ENCODE measurements around the gene ENTPD8. TPM values are rescaled to one million over a fixed set of nuclear protein-coding genes. Genes with fewer than 3 reads are reported as not detected.
A peak's percentile ranks its signal among the peaks of the same experiment; 100 is the strongest.

The ENTPD8 gene
- total and polyA plus RNA-seq, 7 donors: 0.71 to 65.3 (median 38.4) TPM; not detected in 3

DNA sequence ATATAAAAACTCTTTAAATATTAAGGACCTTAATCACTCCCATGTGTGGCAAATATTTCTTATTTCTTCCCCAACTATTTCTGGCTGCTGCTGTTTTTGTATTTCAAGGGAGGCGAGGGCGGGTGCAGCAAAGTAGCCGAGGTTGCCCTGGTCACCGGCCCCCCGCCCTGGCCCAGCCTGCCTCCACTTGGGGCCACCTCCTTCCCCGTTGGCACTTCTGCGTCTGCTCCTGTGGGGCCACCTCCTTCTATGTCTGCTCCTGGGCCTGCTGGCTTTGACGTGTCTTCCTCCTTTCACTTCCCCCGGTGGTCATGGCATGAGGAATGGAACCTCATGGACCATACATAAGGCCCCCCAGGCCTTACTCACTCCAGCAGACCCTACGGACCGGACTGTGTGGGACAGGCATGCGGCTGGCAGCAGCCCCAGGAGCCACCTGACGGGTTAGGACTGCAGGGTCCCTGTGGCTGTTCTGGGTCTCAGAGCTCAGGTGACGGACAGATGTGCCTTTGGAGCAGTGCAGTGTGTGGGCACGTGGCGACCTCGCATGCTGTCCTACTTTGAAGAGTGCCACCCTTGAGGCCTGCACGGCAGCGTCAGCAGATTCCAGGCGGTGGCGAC lies 5.8 kb upstream of the ENTPD8 start:
- H3K4me1 ChIP-seq: peaks cover 0 to 9% (median 8%) of the 10 kb centered on the region in 4 donors
- H3K27me3 ChIP-seq: peaks cover 2 to 30% (median 9%) of the 10 kb centered on the region in 3 donors
- no peak overlapping the region for H3K27ac ChIP-seq
- intact Hi-C loops (cut with DNase I): no loop called here
- no peak overlapping the region for H3K4me3 ChIP-seq
- WGBS, 2 donors: 80 to 82% methylated on average over 21 of the region's 21 CpGs
- no peak for DNase-seq
- peaks cover 0 to 3% (median 0%) of the 10 kb centered on the region in 4 donors for H3K9me3 ChIP-seq
- peaks cover 0 to 13% (median 6%) of the 10 kb centered on the region in 4 donors for H3K36me3 ChIP-seq
- no peak for TF ChIP-seq POLR2A (IDR thresholded peaks at IDR 0.05)
- no peak for TF ChIP-seq POLR2AphosphoS5 (IDR thresholded peaks at IDR 0.05)
- TF ChIP-seq, protein P1, sequence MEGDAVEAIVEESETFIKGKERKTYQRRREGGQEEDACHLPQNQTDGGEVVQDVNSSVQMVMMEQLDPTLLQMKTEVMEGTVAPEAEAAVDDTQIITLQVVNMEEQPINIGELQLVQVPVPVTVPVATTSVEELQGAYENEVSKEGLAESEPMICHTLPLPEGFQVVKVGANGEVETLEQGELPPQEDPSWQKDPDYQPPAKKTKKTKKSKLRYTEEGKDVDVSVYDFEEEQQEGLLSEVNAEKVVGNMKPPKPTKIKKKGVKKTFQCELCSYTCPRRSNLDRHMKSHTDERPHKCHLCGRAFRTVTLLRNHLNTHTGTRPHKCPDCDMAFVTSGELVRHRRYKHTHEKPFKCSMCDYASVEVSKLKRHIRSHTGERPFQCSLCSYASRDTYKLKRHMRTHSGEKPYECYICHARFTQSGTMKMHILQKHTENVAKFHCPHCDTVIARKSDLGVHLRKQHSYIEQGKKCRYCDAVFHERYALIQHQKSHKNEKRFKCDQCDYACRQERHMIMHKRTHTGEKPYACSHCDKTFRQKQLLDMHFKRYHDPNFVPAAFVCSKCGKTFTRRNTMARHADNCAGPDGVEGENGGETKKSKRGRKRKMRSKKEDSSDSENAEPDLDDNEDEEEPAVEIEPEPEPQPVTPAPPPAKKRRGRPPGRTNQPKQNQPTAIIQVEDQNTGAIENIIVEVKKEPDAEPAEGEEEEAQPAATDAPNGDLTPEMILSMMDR (IDR thresholded peaks at IDR 0.05): no peak
- TF ChIP-seq EP300 (IDR thresholded peaks at IDR 0.05): no peak

DNA sequence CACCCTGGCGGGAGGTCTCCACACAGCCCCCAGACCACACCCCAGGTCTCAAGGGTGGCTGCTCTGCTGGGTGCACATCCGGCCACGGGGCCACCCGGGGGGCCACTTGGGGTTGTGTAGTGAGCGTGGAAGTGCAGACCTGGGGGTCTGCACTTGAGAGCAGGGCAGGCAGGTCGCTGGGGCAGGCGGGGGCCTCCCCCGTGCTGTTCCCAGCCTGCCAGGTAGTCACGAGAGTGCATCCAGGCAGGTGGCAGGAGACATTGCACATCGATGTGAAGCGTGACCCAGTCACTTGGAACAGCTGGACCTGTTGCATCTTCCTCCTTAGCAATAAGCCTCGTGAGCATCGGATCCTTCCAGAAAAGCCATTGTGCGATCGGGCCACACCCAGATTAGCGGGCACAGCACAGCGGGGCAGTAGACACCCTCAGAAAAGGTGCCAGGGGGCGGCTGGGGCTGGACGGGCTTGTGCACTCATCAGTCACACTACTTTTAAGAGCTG lies 4.8 kb upstream of the ENTPD8 start:
- intact Hi-C loops (cut with DNase I): loop anchor here (2.0 kb wide), 1 partner anchor 21 kb away; no protein-coding TSS in a partner anchor
- H3K36me3 ChIP-seq: peaks cover 0 to 13% (median 6%) of the 10 kb centered on the region in 4 donors
- peaks cover 10 to 39% (median 19%) of the 10 kb centered on the region in 3 donors for H3K27me3 ChIP-seq
- 11 to 56% methylated on average over 19 of the region's 19 CpGs for WGBS, 2 donors
- H3K27ac ChIP-seq: no peak overlapping the region
- H3K9me3 ChIP-seq: peaks cover 0 to 3% (median 0%) of the 10 kb centered on the region in 4 donors
- H3K4me1 ChIP-seq: peaks cover 0 to 17% (median 16%) of the 10 kb centered on the region in 4 donors
- TF ChIP-seq, protein P1 (IDR thresholded peaks at IDR 0.05): no peak
- TF ChIP-seq POLR2AphosphoS5 (IDR thresholded peaks at IDR 0.05) (no peak), EP300 (IDR thresholded peaks at IDR 0.05) (no peak), POLR2A (IDR thresholded peaks at IDR 0.05) (no peak)
- H3K4me3 ChIP-seq: no peak overlapping the region
- DNase-seq: no peak

DNA sequence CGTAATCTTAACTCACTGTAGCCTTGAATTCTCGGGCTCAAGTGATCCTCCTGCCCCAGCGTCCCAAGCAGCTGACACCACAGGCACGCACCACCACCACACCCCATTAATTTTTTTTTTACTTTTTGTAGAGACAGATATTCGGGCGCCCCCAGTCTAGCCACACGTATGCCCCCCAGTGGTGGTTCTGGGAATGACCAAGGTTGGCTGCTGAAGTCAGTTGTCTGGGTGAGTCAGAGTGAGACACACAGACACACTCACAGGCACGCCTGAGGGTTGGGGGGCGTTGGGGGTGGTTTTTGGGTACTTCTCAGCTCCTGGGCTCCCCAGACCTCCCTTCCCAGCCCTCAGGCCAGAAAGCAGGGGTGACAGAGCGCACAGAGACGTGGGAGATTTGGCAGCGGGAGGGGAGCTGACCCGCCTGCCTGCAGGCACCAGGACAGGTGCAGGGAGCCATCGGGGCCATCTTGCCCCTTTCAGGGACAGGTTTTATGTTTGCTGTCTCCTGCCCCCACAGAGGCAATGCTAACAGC lies 4.2 kb upstream of the ENTPD8 start:
- 5 to 17% methylated on average over 14 of the region's 14 CpGs for WGBS, 2 donors
- no peak overlapping the region for H3K4me3 ChIP-seq
- H3K4me1 ChIP-seq: peaks cover 0 to 17% (median 16%) of the 10 kb centered on the region in 4 donors
- H3K36me3 ChIP-seq: peaks cover 0 to 13% (median 6%) of the 10 kb centered on the region in 4 donors
- intact Hi-C loops (cut with DNase I): loop anchor here (2.0 kb wide), 1 partner anchor 21 kb away; no protein-coding TSS in a partner anchor
- H3K27ac ChIP-seq: no peak overlapping the region
- peaks cover 10 to 39% (median 19%) of the 10 kb centered on the region in 3 donors for H3K27me3 ChIP-seq
- H3K9me3 ChIP-seq: peaks cover 0 to 3% (median 0%) of the 10 kb centered on the region in 4 donors
- TF ChIP-seq EP300 (IDR thresholded peaks at IDR 0.05): no peak
- TF ChIP-seq, protein P1 (IDR thresholded peaks at IDR 0.05): peak; percentile 69 to 85 (median 80)
- DNase-seq: peak; percentile 87

DNA sequence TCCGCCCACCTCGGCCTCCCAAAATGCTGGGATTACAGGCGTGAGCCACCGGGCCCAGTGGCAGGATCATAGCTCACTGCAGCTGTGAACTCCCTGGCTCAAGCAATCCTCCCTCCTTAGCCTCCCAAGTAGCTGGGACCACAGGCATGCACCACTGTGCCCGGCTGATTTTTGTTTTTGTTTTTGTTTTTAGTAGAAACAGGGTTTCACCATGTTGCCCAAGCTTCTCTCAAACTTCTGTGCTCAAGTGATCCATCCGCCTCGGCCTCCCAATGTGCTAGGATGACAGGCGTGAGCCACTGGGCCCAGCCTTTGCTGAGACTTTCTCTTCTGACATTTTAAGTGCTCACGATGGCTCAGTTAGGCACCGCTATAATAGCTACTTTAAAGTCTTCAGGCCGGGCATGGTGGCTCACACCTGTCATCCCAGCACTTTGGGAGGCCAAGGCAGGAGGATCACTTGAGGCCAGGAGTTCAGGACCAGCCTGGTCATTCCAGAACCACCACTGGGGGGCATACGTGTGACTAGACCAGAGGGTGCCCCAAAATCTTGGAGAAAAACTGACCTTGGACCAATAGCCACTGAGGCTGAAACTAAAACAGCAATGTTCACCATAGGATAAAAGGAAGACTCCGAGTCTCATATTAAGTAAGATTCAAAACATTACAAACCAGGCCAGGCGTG lies 3.1 kb upstream of the ENTPD8 start:
- Histone ChIP-seq H3K4me3 (no peak overlapping the region), H3K27me3 (peaks cover 10 to 43% (median 19%) of the 10 kb centered on the region in 3 donors), H3K36me3 (peaks cover 0 to 7% (median 3%) of the 10 kb centered on the region in 4 donors), H3K4me1 (peaks cover 0 to 17% (median 16%) of the 10 kb centered on the region in 4 donors), H3K27ac (no peak overlapping the region), H3K9me3 (peaks cover 0 to 3% (median 0%) of the 10 kb centered on the region in 4 donors)
- 85 to 89% methylated on average over 14 of the region's 14 CpGs for WGBS, 2 donors
- intact Hi-C loops (cut with DNase I): loop anchor here (2.0 kb wide), 1 partner anchor 19 kb away; no protein-coding TSS in a partner anchor
- no peak for TF ChIP-seq POLR2AphosphoS5 (IDR thresholded peaks at IDR 0.05)
- no peak for DNase-seq

DNA sequence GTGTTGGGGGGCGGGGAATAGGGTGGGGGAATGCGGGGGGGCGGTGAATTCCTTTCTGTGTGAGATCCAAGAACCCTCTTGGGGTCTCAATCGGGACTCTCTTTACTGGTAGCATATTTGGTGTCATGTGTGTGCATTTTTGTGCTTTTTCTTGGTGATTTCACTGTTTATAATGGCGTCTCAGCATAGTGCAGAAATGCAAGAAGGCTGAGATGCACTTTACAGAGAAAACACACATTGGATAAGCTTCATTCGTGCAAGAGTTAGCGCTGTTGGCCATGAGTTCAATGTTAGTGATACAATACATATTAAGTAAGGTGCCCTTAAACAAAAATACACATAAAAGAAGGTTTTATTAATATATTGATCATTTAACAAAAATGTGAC lies 771 bp upstream of the ENTPD8 start:
- TF ChIP-seq POLR2AphosphoS5 (IDR thresholded peaks at IDR 0.05): no peak
- TF ChIP-seq, protein P1 (IDR thresholded peaks at IDR 0.05): no peak
- TF ChIP-seq EP300 (IDR thresholded peaks at IDR 0.05): no peak
- TF ChIP-seq POLR2A (IDR thresholded peaks at IDR 0.05): no peak
- peaks cover 10 to 63% (median 29%) of the 10 kb centered on the region in 3 donors for H3K27me3 ChIP-seq
- DNase-seq: no peak
- intact Hi-C loops (cut with DNase I): no loop called here
- WGBS, 2 donors: 12 to 14% methylated on average over 7 of the region's 7 CpGs
- no peak overlapping the region for H3K27ac ChIP-seq
- peaks cover 0 to 17% (median 16%) of the 10 kb centered on the region in 4 donors for H3K4me1 ChIP-seq
- no peaks in the 10 kb centered on the region for H3K36me3 ChIP-seq
- H3K4me3 ChIP-seq: peak overlapping the region in 3 of 4 donors; percentile 32 to 43 (median 41)
- peaks cover 0 to 3% (median 0%) of the 10 kb centered on the region in 4 donors for H3K9me3 ChIP-seq

All from sigmoid colon (tissue), 7 donors.